K562 (cell line): ENCODE results near the gene CSTF2T. TPM values are rescaled to one million over a fixed set of nuclear protein-coding genes. Genes with fewer than 3 reads are reported as not detected.

Experiments
- ASH1L ChIP-seq: fragments of 450-650 bp; IDR thresholded peaks from 2 replicates; pipeline ENCODE4 v1.6.1; 2018; ENCODE audit warnings: borderline replicate concordance, mild to moderate bottlenecking, low read depth; ENCODE audit not compliant: partially characterized antibody
- DPF2 ChIP-seq: fragments of 450-650 bp; IDR thresholded peaks from 2 replicates; pipeline ENCODE4 v1.6.1; 2016
- ETS1 ChIP-seq: conservative IDR thresholded peaks from 2 replicates; pipeline ENCODE4 v1.6.1; 2011; ENCODE audit warnings: low read depth, mild to moderate bottlenecking, low read length; ENCODE audit not compliant: control insufficient read depth
- FOXK2 ChIP-seq, 2 experiments: fragments of 450-650 bp; IDR thresholded peaks in 1 of 2; conservative IDR thresholded peaks in 1 of 2; 2 replicates each; pipeline ENCODE4 v1.6.1; 2016; ENCODE audit warnings: low read depth in 2 of 2, mild to moderate bottlenecking in 1 of 2
- FOXP4 ChIP-seq: sonication (generic); formaldehyde crosslinking; IDR thresholded peaks from 2 replicates; pipeline ENCODE4 v1.8.0; 2022; ENCODE audit warnings: mild to moderate bottlenecking, missing genetic modification reagents, borderline replicate concordance
- NONO ChIP-seq, 2 experiments: fragments of 200-400 bp in 1 of 2; fragments of 450-650 bp in 1 of 2; formaldehyde crosslinking in 1 of 2; IDR thresholded peaks; 2 replicates each; pipeline ENCODE4 v1.6.1; 2017; ENCODE audit warnings: low read depth in 2 of 2, mild to moderate bottlenecking in 2 of 2, moderate library complexity in 2 of 2, low read length in 1 of 2
- NR2F6 ChIP-seq: fragments of 450-650 bp; formaldehyde crosslinking; IDR thresholded peaks from 2 replicates; pipeline ENCODE4 v1.4.0; 2020; ENCODE audit warnings: mild to moderate bottlenecking
- TSHZ1 ChIP-seq: fragments of 250-450 bp; sonication (Bioruptor Pico); IDR thresholded peaks from 2 replicates; pipeline ENCODE4 v1.4.0; 2020; ENCODE audit warnings: mild to moderate bottlenecking, moderate library complexity
- polyA plus RNA-seq, 8 experiments: library from polyadenylated mRNA; depleted of rRNA in 4 of 8; stranded (reverse) in 5 of 8; unstranded in 3 of 8; fragments of >200 nt; fragmentation: Nextera tagmentation in 2 of 8; fragmentation: Illumina TruSeq in 1 of 8; extraction: Ambion mirVana in 2 of 8; extraction: Trizol in 1 of 8; gene quantifications; 2 replicates each; pipeline versions ENCODE4 v1.2.1 to v1.2.3, GENCODE V29; 2011 to 2014; ENCODE audit warnings: inconsistent platforms in 1 of 8, missing spikeins in 1 of 8
- total RNA-seq, 7 experiments: library from RNA; depleted of rRNA in 6 of 7; stranded (reverse); fragments of >200 nt in 6 of 7; fragmentation: Illumina TruSeq in 2 of 7; extraction: Trizol in 2 of 7; gene quantifications; 2 replicates each; pipeline versions ENCODE4 v1.2.1 to v1.2.3, GENCODE V29; 2011 to 2021; ENCODE audit warnings: low replicate concordance in 1 of 7

Gene CSTF2T
- total and polyA plus RNA-seq, 9 of the 15 experiments (the other 6 are each of a cell fraction or from before 2014, with no cell fraction given) = 10.3 to 32.4 (median 24.2) TPM

GRCh38 chr10:51724038-51724437 lies 24.6 kb upstream of the CSTF2T start (continued):
- TF ChIP-seq FOXP4 (CRISPR knock-in tag) (no peak), NR2F6 (no peak), ETS1 (no peak), NONO (IDR thresholded peaks at IDR 0.05; ENCODE audit: low read depth in 2 of 2, low read length in 1 of 2) (no peak), FOXK2 (conservative IDR thresholded peaks at IDR 0.05 in 1 of 2, IDR thresholded peaks at IDR 0.05 in 1 of 2; ENCODE audit: low read depth in 2 of 2) (no peak), DPF2 (no peak), TSHZ1 (CRISPR knock-in tag) (no peak), ASH1L (no peak)
